Esophagus muscularis mucosa (tissue), 4 donors: Measurements from ENCODE around the gene RUNX1.

Source experiments
- CTCF ChIP-seq, 3 experiments: fragments of 200-600 bp in 2 of 3; fragments of 450-650 bp in 1 of 3; sonication (generic) in 2 of 3; IDR thresholded peaks; one replicate each; pipeline ENCODE4 v1.5.1; 2017 to 2019; ENCODE audit warnings: antibody characterized with exemption in 3 of 3, mild to moderate bottlenecking in 2 of 3, moderate library complexity in 1 of 3
- EP300 ChIP-seq: sonication (generic); formaldehyde crosslinking; IDR thresholded peaks from one replicate; pipeline ENCODE4 v1.6.1; 2017; ENCODE audit warnings: antibody characterized with exemption
- POLR2A ChIP-seq: fragments of 450-650 bp; IDR thresholded peaks from one replicate; pipeline ENCODE4 v1.6.1; 2017; ENCODE audit warnings: antibody characterized with exemption, moderate library complexity, mild to moderate bottlenecking, low read depth
- POLR2AphosphoS5 ChIP-seq, 2 donors: sonication (generic); formaldehyde crosslinking; IDR thresholded peaks; one replicate each; pipeline ENCODE4 v1.6.1; 2017; ENCODE audit warnings: antibody characterized with exemption in 2 of 2

- no peak for TF ChIP-seq CTCF (IDR thresholded peaks at IDR 0.05)
- TF ChIP-seq POLR2A = no peak
- TF ChIP-seq EP300 = no peak
- no peak for TF ChIP-seq POLR2AphosphoS5 (IDR thresholded peaks at IDR 0.05)
These were observed 237.7 kb downstream of the RUNX1 start for GRCh38 chr21:34811368-34811767.
